Activated naive CD4-positive, alpha-beta T cell treated with anti-CD3 and anti-CD28 coated beads, Interleukin-2, amount 50 U/mL, for 72 hours (primary cell): ENCODE data around the gene KLHL29. TPM values are rescaled to one million over a fixed set of nuclear protein-coding genes. Genes with fewer than 3 reads are reported as not detected.

Experiments
- ATAC-seq, 2 donors: fragments of 150-1000 bp; cut with Tn5 transposase; 2 replicates each; pipeline ENCODE4 v1.10.0; 2021; ENCODE audit warnings: mild to moderate bottlenecking in 2 of 2, moderate library complexity in 2 of 2
- DNase-seq, 2 donors: peaks; one replicate each; pipeline ENCODE4 v3.0.0; 2021 to 2022; ENCODE audit warnings: low spot score in 2 of 2
- H3K27ac Mint-ChIP-seq, 2 donors: one replicate each; pipeline ENCODE4 v1.8.0; 2022; ENCODE audit warnings: mild to moderate bottlenecking in 2 of 2, mixed read lengths in 2 of 2
- H3K36me3 Mint-ChIP-seq, 2 donors: one replicate each; pipeline ENCODE4 v1.8.0; 2022; ENCODE audit warnings: mixed read lengths in 2 of 2
- H3K9me3 Mint-ChIP-seq, 2 donors: one replicate each; pipeline ENCODE4 v1.8.0; 2022; ENCODE audit warnings: mixed read lengths in 2 of 2
- total RNA-seq, 2 donors: library from RNA; stranded (reverse); gene quantifications; one replicate each; pipeline ENCODE4 v1.2.3, GENCODE V29; 2022

Gene KLHL29
- total RNA-seq, 2 donors from 2014 or later, result 1.2 to 4.7 TPM

DNA sequence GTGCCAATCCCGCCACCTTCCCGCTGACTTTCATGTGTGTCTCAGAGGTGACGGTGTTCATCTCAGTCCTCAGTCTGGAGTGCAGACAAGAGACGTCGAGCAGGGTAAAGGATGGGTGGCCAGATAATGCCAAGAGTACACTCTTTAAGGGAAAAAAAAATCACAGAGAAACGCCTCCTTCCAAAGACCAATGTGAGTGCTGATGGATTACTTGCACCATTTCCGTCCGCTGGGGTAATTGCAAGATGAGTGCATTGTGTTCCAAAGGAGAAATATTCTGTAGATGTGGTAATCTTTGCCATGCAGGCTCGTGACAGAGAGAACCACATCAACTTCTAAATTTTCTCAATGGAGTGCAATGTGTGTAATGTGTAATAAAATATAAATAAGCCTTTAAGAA, 81.0 kb downstream of the KLHL29 start:
- DNase-seq (no peak), ATAC-seq (no peak)
- H3K27ac Mint-ChIP-seq, result no peak overlapping the region
- no peaks in the 10 kb centered on the region for H3K36me3 Mint-ChIP-seq
- H3K9me3 Mint-ChIP-seq, result no peaks in the 10 kb centered on the region

DNA sequence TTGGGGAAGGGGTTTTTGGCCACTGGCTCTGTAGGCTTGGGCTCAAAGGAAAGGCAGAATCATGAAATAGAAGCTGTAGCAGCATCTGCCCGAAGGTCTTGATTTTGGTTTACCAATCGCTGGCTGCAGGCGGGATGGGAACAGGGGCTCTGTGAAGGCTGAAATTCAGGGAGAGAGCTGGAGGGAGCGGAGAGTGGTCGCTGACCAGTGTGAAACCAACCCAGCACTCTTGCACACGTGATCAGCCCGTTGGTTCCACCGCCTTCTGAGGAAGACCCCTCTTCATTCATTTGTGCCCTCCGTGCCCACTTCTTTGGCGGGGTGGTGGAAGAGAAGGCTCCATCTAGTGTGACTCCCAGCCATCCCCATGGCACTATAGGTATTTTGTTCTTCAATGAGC, 82.6 kb downstream of the KLHL29 start:
- H3K9me3 Mint-ChIP-seq, result no peaks in the 10 kb centered on the region
- H3K27ac Mint-ChIP-seq, result no peak overlapping the region
- ATAC-seq, result no peak
- no peak for DNase-seq
- no peaks in the 10 kb centered on the region for H3K36me3 Mint-ChIP-seq

DNA sequence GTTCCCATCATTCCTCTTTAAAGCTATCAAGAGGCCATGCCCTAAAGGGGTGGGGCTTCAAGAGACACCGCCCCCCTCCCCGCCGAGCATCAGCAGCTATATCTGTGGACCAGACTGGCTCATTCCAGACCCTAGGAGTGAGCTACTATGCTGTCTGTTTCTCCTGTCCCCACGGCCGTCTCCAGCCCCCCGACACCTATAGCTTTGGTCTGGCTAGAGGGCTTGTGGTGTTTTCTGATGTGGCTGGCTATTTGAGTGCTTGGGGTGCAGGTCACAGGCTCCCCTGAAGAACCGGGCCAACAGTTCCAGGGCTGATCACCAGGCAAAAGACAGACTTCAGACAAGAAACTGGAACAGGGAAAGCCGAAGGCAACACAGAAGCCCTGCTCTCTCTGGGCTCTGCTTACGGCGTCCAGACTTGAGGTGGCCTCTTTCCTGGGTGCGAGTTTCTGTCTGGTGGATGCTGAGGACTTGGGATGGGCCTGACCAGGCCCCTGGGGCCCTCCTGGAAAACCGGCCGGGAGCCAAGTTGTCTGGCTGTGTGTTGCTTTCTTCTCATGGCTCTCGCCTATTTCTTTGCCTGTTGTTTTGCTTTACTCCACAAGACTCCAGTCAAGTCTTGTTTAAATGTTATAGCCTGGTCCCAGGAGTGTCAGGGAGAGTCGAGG, 83.6 kb downstream of the KLHL29 start:
- Mint-ChIP-seq H3K36me3 (no peaks in the 10 kb centered on the region), H3K27ac (no peak overlapping the region), H3K9me3 (no peaks in the 10 kb centered on the region)
- DNase-seq (no peak), ATAC-seq (no peak)

DNA sequence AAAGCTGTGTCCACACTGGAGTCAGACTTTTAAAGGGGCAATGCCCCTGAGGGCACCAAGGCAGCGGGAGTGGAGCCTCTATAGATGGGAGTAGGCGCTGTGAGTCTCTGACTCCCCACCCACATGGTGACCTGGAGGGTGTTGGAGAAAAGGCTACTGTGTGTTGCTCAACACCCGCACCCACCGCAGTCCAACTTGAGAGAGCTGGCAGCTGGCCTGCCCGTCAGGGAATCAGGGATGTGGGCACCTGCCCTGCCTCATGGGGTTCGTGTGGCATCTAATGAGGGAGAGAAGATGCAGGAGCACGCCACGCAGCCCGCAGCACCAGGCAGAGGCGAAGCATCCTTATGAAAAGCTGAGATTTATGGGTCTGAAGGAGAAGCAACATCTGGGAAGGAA, 84.2 kb downstream of the KLHL29 start:
- no peaks in the 10 kb centered on the region for H3K36me3 Mint-ChIP-seq
- H3K27ac Mint-ChIP-seq, result no peak overlapping the region
- DNase-seq (no peak), ATAC-seq (no peak)
- no peaks in the 10 kb centered on the region for H3K9me3 Mint-ChIP-seq

DNA sequence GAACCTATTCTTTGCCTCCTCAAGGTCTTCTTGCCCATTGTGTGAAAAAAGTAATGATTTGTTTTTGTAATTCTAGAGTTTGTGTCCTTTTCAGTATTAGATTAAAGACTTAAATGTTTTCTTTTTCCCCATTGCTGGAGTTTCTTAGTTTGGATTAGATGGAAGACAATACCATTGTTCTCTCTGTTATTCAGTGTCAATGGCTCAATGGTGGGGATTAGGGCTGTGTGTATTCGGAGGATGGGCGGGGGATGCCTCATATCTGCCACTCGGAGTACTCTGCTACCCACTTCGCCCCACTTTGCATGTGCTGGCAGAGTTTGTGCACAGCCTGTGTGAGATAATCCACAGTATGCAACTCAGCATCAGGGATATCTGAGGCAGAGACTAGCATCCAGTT, 90.1 kb downstream of the KLHL29 start:
- no peak overlapping the region for H3K27ac Mint-ChIP-seq
- H3K9me3 Mint-ChIP-seq, result no peaks in the 10 kb centered on the region
- no peak for DNase-seq
- H3K36me3 Mint-ChIP-seq, result no peaks in the 10 kb centered on the region
- no peak for ATAC-seq

DNA sequence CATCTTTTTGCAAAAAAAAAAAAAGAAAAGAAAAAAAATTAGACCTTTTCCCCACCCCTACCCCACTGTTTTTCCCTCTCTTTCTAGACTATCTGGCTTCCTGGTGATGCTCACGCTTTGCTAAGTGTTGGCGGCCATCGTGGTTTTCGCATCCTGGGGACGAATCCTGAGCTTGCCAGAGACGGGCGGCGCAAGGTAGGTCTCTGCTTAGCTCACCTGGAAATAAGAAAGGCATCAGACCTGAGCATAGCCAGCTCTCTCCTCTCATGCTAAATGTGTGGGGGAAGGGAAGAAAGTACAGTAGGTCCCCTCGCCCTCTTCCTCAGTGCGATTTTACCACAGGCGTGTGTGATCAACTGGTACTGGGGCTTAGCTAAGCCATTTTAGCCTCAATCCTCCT, 90.5 kb downstream of the KLHL29 start:
- Mint-ChIP-seq H3K27ac (no peak overlapping the region), H3K36me3 (no peaks in the 10 kb centered on the region), H3K9me3 (no peaks in the 10 kb centered on the region)
- no peak for DNase-seq
- ATAC-seq, result no peak

DNA sequence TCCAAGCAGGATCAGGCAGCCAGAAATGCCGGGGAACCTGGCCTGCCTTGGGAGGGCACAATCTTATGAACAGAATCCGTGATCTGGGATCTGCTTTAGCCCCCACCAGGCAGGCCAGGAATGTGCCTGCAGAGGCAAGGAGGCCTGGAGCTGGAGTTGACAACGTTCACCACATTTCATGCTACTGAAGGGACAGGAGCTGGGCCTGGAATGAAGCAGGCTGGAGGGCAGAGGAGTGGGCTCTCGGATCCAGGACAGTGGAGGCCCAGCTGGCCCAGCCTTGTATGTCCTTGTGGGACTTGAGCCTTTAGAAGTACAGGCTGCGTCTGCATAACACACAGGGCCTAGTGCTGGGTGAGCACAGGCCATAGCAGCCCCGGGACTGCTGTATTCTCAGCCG, 91.8 kb downstream of the KLHL29 start:
- ATAC-seq (no peak), DNase-seq (no peak)
- Mint-ChIP-seq H3K36me3 (no peaks in the 10 kb centered on the region), H3K9me3 (no peaks in the 10 kb centered on the region), H3K27ac (no peak overlapping the region)

DNA sequence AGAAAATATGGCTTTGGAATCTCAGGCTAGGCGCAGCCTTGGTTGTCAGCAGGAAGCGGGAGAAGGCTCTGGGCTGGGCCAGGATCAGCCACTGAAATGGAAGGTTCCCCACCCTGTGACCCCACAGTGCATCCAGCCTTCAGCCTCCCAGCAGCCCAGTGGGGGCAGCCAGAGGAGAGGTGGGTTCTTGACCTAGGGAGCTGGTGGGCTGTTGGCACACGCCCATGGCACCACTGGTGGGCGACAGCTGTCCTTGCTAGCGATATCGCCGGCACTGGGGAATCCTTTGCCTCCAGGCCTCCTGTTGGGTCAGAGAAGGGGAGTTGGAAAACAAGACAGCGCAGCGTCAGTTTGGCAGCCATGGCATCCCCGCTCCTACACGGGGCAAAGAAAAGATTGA, 92.4 kb downstream of the KLHL29 start:
- ATAC-seq, result no peak
- no peaks in the 10 kb centered on the region for H3K36me3 Mint-ChIP-seq
- no peak overlapping the region for H3K27ac Mint-ChIP-seq
- H3K9me3 Mint-ChIP-seq, result no peaks in the 10 kb centered on the region
- DNase-seq, result no peak

DNA sequence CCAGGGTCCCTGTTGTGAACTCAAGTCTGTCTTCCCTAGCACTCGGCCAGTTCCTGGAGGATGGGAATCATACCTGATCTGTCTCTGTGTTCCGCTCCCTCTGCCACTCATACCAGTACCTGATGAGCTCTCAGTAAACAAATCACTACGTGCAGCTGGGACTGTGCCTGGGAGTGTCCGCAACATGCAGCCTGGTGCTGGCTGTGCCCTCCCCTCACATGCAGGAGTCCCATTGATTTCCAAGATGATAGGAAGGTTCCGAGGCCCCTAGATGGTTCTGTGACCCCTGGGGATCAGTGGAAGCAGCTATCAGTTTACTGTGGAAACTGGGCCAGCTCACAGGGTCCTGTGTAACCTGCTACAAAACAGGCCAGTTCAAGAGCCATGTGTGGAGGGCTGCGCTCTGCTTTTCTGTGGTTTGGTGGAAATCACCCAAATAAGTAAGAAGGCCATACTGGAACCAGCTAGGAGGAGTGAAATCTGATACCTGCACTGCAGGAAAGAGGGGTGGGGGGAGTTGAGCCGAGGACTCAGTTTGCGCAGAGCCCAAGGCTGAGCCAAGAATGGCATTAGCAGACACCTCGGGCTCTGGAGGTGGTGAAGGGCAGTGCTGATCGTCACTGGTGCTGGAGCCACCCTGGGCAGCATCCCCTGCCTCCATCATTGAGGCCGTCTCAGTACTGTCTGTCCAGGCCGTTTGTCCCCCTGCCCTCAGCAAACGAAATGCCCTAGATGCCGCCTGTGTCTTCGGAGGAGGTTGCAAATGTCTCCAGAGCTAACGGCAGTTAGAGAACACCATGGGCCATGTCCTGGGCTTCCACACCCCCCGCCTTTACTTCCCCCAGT, 93.3 kb downstream of the KLHL29 start:
- ATAC-seq (no peak), DNase-seq (no peak)
- H3K36me3 Mint-ChIP-seq, result no peaks in the 10 kb centered on the region
- no peaks in the 10 kb centered on the region for H3K9me3 Mint-ChIP-seq
- no peak overlapping the region for H3K27ac Mint-ChIP-seq

DNA sequence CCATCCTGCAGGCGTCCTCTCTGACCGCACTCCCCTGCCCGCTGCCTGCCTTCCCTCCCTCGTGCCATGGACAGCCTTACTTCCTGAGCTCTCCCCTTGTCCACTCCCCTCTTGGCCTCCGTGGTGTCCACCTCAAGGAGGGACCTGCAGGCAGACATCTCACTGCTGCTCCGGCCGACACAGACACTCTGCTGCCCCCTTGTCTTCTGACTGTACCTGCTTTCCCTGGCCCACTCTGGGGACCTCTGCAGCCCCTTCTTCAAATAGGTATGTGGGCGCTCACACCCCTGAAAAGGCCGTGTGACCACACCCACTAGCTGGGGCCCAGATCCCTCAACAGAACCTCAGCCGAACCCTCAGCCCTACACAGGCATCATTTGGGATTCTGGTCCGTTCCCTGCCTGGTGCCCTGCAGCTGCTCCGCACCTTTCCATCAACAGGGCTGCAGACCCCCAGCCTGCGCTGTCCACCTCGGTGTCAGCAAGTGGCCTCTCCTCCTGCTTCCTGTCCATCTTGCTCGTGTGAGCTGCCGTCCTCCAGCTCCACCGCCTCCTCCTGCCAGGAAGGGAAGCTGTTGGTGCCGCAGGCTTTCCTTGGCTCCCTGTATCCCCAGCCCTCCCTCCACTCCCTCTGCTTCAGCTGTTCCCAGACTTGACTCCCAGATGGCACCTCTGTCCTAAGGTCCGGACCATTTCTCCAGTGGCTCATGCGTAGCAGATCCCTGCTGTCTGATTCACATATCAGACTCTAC, 94.1 kb downstream of the KLHL29 start:
- Mint-ChIP-seq H3K27ac (peak overlapping the region in 1 of 2 donors; percentile 26), H3K9me3 (no peaks in the 10 kb centered on the region), H3K36me3 (no peaks in the 10 kb centered on the region)
- no peak for ATAC-seq
- no peak for DNase-seq

DNA sequence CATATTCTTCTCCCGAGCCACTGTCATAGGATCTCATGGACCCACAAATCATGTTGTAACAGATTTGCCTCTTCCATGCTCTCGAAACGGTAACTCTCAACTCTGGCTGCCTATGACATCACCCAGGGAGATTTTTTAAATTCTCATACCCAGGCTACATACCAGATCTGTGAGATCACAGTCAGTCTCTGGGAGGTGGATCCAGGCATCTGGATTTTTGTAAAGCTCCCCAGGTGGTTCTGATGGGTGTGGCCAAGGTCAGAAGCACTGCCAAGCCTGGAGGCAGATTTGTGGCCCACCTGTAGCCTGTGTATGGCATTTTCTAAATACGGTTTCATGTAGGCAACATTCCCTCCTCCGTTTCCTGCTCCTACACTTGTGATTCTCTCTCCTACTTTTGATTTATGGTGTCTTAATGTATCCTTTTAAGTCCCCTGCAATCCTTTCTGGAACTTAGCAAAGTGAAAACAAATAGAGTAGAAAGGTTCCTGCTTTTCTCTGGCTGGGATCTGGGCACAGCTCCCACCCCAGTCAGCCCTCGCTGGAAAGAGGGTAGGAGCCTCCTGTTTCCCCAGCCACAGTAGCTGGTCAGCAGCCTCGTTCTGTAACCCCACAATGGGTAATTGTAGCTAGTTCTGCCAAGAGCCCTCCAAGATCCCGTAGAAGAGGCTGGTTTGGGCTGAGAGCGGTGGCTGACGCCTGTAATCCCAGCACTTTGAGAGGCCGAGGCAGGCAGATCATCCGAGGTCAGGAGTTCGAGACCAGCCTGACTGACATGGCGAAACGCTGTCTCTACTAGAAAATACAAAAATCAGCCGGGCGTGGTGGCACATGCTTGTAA, 96.2 kb downstream of the KLHL29 start:
- no peaks in the 10 kb centered on the region for H3K9me3 Mint-ChIP-seq
- no peaks in the 10 kb centered on the region for H3K36me3 Mint-ChIP-seq
- DNase-seq, result no peak
- H3K27ac Mint-ChIP-seq, result no peak overlapping the region
- ATAC-seq, result no peak

DNA sequence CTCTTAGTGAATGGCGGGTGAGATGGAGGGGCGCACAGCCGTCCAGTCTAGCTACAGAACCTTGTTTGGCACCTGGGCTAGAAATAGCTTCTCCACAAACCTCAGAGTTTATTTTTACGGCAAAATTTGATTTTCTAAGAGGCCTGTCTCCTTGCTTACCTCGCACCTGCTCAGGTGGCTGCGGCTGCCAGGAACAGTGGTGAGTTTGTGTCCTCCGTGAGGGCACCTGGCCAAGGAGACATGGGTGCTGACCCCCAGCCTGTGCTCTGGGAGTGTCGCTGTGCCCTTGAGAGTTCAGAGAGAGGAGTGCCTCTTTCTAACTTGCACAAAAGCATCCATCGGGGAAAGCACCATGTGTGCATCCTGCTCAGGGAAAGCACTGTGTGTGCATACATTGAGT, 97.2 kb downstream of the KLHL29 start:
- Mint-ChIP-seq H3K27ac (no peak overlapping the region), H3K9me3 (no peaks in the 10 kb centered on the region), H3K36me3 (no peaks in the 10 kb centered on the region)
- ATAC-seq (no peak), DNase-seq (no peak)

DNA sequence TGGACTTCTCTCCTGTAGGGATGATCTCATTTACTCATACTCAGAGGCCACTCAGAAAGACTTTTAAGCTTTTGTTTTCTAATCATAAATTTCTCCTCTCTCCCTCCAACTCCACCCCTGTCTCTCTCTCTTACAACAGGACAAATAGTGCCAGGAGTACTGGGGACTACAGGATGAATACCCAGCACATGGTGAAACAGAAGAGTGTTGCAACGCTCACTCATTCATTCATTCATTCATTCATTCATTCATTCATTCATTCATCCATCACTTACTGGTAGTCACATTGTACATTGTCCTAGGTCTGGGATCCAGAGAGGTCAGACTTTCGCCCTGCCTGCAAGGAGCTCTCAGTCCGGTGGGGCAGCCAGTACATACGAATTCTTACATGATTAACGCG, 97.6 kb downstream of the KLHL29 start:
- no peak for DNase-seq
- ATAC-seq, result no peak
- no peaks in the 10 kb centered on the region for H3K9me3 Mint-ChIP-seq
- H3K27ac Mint-ChIP-seq, result no peak overlapping the region
- H3K36me3 Mint-ChIP-seq, result no peaks in the 10 kb centered on the region

DNA sequence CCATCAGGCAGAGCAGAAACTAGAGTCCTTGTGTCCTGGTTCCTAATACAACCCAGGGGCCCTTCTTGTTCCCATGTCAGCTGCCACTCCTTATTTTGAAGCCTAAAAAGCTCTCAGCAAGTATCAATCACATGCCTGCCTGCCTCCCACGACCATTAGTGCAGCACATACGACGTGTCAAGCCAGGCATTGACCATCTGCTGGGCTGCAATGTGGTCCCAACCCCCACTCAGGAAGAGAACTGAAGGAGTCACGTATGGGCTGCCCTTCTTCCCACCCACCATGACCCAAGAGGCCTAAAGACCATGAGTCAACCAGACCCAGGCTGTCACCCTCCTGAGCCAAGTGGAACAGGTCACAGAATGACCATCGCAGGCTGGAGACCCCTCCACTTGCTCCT, 98.8 kb downstream of the KLHL29 start:
- no peaks in the 10 kb centered on the region for H3K9me3 Mint-ChIP-seq
- no peak overlapping the region for H3K27ac Mint-ChIP-seq
- no peak for ATAC-seq
- no peak for DNase-seq
- no peaks in the 10 kb centered on the region for H3K36me3 Mint-ChIP-seq

DNA sequence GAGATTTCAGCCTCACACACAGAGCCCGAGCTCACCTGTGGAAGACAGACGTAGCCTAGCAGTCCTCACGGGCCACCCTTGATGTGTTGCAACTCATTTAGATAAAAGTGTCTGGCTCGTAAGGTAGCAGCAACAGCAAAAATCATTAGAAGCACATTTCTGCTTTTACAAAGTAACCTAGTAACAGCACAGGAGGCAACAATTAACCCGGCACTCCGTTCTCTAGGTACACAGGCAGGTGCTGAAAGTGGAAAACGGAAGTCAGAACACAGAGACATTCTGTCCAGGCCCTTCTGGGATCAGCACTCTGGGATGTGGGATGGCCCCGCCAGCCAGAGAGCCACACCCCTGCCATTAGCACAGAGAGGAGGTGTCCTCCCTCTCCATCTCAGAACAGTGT, 99.3 kb downstream of the KLHL29 start:
- Mint-ChIP-seq H3K36me3 (no peaks in the 10 kb centered on the region), H3K9me3 (no peaks in the 10 kb centered on the region), H3K27ac (no peak overlapping the region)
- DNase-seq (no peak), ATAC-seq (no peak)

DNA sequence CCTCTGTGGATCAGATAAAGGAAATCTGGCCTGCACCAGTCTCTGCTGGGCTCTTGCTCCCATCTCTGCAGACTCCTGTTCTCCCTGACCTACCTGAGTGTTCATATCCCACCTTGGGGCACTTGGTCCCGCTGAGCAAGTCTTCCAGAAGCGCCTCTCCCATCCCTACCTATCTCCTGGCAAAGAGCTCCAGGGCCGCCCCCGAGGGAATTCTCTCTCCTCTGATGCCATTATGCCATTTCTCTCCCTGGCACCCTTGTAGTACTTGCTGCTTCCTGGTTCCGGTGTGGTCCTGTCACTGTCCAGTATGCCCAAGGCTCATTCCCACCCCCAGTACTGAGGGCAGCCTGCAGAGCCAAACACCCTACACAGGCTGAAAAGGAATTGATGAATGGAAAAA, 99.8 kb downstream of the KLHL29 start:
- no peak for DNase-seq
- Mint-ChIP-seq H3K27ac (no peak overlapping the region), H3K9me3 (no peaks in the 10 kb centered on the region), H3K36me3 (no peaks in the 10 kb centered on the region)
- ATAC-seq, result no peak

DNA sequence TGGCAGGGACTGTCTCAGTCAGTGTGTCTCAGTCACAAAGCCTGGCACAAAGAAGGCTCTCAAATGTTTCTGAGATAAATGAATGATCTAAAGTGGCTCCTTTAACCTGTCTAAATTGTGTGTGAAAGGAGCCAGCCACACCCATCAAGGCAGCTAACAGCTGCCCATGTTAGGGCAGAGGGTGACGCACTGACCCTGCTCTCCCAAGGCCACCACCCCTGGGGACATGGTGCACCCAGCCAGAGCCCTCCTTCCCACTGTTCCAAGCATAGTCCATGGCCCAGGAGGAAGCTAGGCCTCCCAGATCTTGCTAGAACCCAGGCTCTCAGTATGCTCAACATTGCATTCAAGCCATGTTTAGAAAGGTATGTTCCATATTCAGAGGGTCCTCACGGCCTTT, 100.3 kb downstream of the KLHL29 start:
- no peaks in the 10 kb centered on the region for H3K9me3 Mint-ChIP-seq
- no peak for ATAC-seq
- H3K27ac Mint-ChIP-seq, result no peak overlapping the region
- DNase-seq, result no peak
- H3K36me3 Mint-ChIP-seq, result no peaks in the 10 kb centered on the region
